Prostate gland (tissue), 2 donors: ENCODE data around the gene ICA1. TPM values are rescaled to one million over a fixed set of nuclear protein-coding genes. Genes with fewer than 3 reads are reported as not detected.

Experiments
- DNase-seq: peaks from one replicate; pipeline ENCODE4 v3.0.0-alpha.2; 2019; ENCODE audit warnings: low spot score
- H3K27ac ChIP-seq, 2 donors: fragments of 200-600 bp; sonication (generic); 2 replicates each; pipeline ENCODE4 v1.5.1; 2017 to 2019
- H3K27me3 ChIP-seq: fragments of 200-600 bp; sonication (generic); replicated peaks from 2 replicates; pipeline ENCODE4 v1.5.1; 2019; ENCODE audit not compliant: insufficient read depth
- H3K36me3 ChIP-seq, 2 donors: fragments of 200-600 bp; sonication (generic); 1 replicate in 1 of 2; 2 replicates in 1 of 2; pipeline versions ENCODE4 v1.5.1 to v1.8.1; 2017 to 2019
- H3K4me1 ChIP-seq: fragments of 200-600 bp; sonication (generic); replicated peaks from 2 replicates; pipeline ENCODE4 v1.5.1; 2019
- H3K4me3 ChIP-seq, 2 donors: fragments of 200-600 bp; sonication (generic); 2 replicates each; pipeline ENCODE4 v1.5.1; 2017 to 2019
- H3K9me3 ChIP-seq: fragments of 200-600 bp; sonication (generic); 2 replicates; pipeline ENCODE4 v1.5.1; 2017
- CTCF ChIP-seq, 4 experiments: fragments of 200-600 bp in 2 of 4; fragments of 450-650 bp in 2 of 4; sonication (generic) in 2 of 4; IDR thresholded peaks; 1 replicate in 3 of 4; 2 replicates in 1 of 4; pipeline ENCODE4 v1.5.1; 2016 to 2019; ENCODE audit warnings: antibody characterized with exemption in 4 of 4, mild to moderate bottlenecking in 2 of 4, moderate library complexity in 2 of 4
- POLR2A ChIP-seq: fragments of 450-650 bp; IDR thresholded peaks from one replicate; pipeline ENCODE4 v1.6.1; 2016; ENCODE audit warnings: antibody characterized with exemption, mild to moderate bottlenecking
- POLR2AphosphoS5 ChIP-seq: sonication (generic); formaldehyde crosslinking; IDR thresholded peaks from one replicate; pipeline ENCODE4 v1.6.1; 2017; ENCODE audit warnings: antibody characterized with exemption
- WGBS: methylation state at CpG from one replicate; pipeline ENCODE4 v1.1.5; 2018; 5-methylcytosine and 5-hydroxymethylcytosine counted together
- intact Hi-C: fragments of 100-400 bp; cut with DNase I; formaldehyde crosslinking; loops from one replicate; pipeline ENCODE4 v1.14.2; 2022
- total RNA-seq, 2 donors: library from RNA; depleted of rRNA; stranded (reverse); fragments of >200 nt; gene quantifications; one replicate each; pipeline ENCODE4 v1.1.0, GENCODE V29; 2016

ICA1 gene
- total RNA-seq, 2 donors from 2014 or later, result 49.1 to 51.0 TPM

DNA sequence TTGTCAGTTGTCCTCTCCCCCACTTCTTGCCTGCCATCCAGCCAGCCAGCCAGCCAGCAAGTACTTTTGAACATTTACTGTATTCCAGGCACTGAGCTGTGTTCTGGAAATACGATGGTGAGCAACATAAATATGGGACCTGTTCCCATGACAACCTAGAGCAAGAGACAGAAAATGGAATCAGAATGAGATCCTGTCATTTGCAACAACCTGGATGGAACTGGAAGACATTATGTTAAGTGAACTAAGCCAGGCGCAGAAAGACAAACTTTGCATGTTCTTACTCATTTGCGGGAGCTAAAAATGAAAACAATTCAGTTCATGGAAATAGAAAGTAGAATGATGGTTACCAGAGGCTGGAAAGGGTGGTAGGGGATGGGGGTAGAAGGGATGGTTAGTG, 140.7 kb downstream of the ICA1 start:
- Histone ChIP-seq H3K4me3 (no peak overlapping the region), H3K36me3 (no peaks in the 10 kb centered on the region), H3K27me3 (no peaks in the 10 kb centered on the region), H3K27ac (no peak overlapping the region), H3K9me3 (no peaks in the 10 kb centered on the region), H3K4me1 (no peaks in the 10 kb centered on the region)
- TF ChIP-seq CTCF (IDR thresholded peaks at IDR 0.05) (no peak), POLR2AphosphoS5 (no peak), POLR2A (no peak)
- no peak for DNase-seq
- WGBS, result 92% methylated on average over 3 of the region's 3 CpGs
- intact Hi-C loops, result no loop called here

DNA sequence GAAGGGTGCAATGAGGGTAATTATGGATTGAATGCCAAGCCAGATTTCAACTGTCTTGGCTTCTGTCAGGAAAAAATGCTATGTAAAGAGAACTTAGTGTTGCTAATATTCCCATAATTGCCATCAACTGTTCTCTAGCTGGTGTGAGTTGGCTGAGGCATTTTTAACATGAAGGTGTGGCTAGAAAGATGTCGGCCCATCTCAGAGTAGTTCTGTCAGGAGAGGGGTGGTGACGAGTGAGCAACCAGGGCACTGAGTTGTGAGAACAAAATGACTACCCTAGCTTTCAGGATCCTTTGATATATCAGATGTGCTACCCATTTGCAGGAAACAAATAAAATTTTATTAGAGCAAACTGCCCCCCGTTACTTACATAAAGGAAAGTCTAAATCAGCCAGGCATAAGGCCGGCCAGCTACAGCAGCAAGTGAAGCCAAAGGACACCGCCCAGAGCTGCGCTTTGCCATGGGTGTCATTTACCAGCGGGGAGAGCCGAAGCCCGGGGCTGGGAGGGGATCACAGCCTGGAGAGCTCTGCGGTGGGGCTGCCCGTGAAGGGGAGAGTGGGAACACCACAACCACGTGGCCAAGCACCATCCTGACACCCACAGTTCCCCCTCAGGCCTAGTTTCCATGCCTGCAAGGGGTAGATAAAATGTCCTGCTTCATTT, 141.4 kb downstream of the ICA1 start:
- no peaks in the 10 kb centered on the region for H3K4me1 ChIP-seq
- H3K36me3 ChIP-seq, result no peaks in the 10 kb centered on the region
- no peak overlapping the region for H3K4me3 ChIP-seq
- H3K9me3 ChIP-seq, result no peaks in the 10 kb centered on the region
- DNase-seq, result no peak
- no peak for TF ChIP-seq POLR2AphosphoS5
- TF ChIP-seq POLR2A, result no peak
- TF ChIP-seq CTCF (IDR thresholded peaks at IDR 0.05), result no peak
- no peaks in the 10 kb centered on the region for H3K27me3 ChIP-seq
- no peak overlapping the region for H3K27ac ChIP-seq
- intact Hi-C loops, result no loop called here
- 68% methylated on average over 12 of the region's 12 CpGs for WGBS

DNA sequence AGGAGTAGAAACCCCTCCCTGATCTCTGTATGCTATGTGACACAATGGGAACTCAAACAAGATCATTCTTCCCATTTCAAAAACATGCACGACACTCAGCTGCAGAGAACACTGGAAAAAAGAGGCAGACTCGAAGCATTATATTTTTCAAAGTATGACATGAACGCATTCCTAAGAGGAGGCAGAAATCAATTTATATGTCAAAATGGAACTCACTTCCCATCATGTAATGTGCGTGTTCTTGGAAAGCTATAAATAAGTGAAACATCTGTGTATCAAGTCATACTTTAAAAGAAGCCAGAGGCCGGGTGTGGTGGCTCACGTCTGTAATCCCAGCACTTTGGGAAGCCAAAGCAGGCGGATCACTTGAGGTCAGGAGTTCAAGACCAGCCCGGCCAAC, 142.7 kb downstream of the ICA1 start:
- no peaks in the 10 kb centered on the region for H3K4me1 ChIP-seq
- no peak for DNase-seq
- 95% methylated on average over 8 of the region's 8 CpGs for WGBS
- no peak overlapping the region for H3K27ac ChIP-seq
- TF ChIP-seq POLR2AphosphoS5 (no peak), CTCF (IDR thresholded peaks at IDR 0.05) (no peak), POLR2A (no peak)
- no peaks in the 10 kb centered on the region for H3K27me3 ChIP-seq
- no peaks in the 10 kb centered on the region for H3K9me3 ChIP-seq
- intact Hi-C loops, result no loop called here
- H3K36me3 ChIP-seq, result no peaks in the 10 kb centered on the region
- no peak overlapping the region for H3K4me3 ChIP-seq

DNA sequence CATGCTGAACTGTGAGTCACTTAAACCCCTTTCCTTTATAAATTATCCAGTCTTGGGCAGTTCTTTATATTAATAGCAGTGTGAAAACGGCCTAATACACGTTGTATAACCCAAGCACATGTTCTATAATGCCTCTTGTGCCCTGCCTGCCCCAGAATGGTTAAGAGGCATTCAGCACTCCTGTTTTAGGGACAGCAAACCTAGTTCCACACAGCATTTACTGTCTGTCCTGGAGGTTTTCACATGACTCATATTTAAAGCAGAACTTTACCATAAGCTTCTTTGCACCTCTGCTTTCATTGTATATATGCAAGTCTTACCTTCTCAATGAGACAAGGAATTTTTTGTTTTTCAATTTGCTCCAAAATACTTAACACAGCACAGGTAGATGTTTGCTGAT, 144.8 kb downstream of the ICA1 start:
- Histone ChIP-seq H3K4me1 (no peaks in the 10 kb centered on the region), H3K9me3 (no peaks in the 10 kb centered on the region), H3K27me3 (no peaks in the 10 kb centered on the region), H3K36me3 (no peaks in the 10 kb centered on the region), H3K4me3 (no peak overlapping the region), H3K27ac (no peak overlapping the region)
- 84% methylated on average over 2 of the region's 2 CpGs for WGBS
- intact Hi-C loops, result no loop called here
- DNase-seq, result no peak
- TF ChIP-seq POLR2AphosphoS5 (no peak), POLR2A (no peak), CTCF (IDR thresholded peaks at IDR 0.05) (no peak)

DNA sequence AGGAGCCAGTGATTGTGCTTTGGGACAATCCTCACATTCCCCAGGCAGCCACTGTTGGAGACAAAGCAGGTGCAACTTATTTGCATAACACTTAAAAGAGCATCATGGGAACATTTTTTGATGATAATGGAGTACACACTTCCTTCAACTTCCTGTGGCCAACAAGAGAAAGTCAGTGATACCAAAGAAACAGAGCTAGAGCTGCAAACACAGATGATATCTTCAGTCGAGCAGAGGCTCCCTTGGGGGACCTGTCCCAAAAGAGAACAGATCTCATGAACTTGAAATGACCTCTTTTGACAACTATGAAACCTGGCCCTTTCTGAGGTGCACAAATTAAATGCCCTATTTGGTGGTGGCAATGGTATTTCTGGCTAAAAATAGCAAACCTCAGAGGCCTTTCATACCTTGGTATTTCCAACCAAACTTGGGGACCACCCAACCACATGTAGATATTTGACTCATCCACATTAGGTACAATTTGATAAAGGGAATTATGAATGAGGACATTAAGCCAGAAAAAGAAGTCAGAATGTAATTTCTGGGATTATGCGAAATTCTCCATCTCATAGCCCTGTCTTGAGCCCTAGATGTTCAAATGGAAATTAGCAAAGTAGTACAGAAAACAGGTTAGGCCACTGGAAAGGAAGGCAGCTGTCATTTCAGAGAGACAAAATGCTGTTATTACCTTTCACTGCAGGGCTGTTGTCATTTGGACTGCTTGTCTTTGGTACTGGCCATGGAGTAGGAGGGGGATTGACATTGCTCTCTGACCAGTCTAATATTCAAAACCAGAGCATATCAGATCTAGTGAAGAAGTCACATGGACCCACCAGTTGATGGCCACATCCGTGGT, 146.2 kb downstream of the ICA1 start:
- TF ChIP-seq POLR2A (no peak), CTCF (IDR thresholded peaks at IDR 0.05) (no peak), POLR2AphosphoS5 (no peak)
- H3K4me3 ChIP-seq, result no peak overlapping the region
- no peaks in the 10 kb centered on the region for H3K9me3 ChIP-seq
- no peaks in the 10 kb centered on the region for H3K27me3 ChIP-seq
- no peak overlapping the region for H3K27ac ChIP-seq
- H3K4me1 ChIP-seq, result no peaks in the 10 kb centered on the region
- DNase-seq, result no peak
- 81% methylated on average over 3 of the region's 3 CpGs for WGBS
- H3K36me3 ChIP-seq, result no peaks in the 10 kb centered on the region
- intact Hi-C loops, result no loop called here
